Keratinocyte (primary cell): Measurements from ENCODE around the gene STARD5.

Source experiments
- CTCF ChIP-seq, 3 experiments: IDR thresholded peaks in 1 of 3; conservative IDR thresholded peaks in 1 of 3; optimal IDR thresholded peaks in 1 of 3; 2 replicates in 2 of 3; 3 replicates in 1 of 3; pipeline versions ENCODE3 to v1.5.1; 2011; ENCODE audit warnings: low read length in 3 of 3, mild to moderate bottlenecking in 3 of 3, moderate library complexity in 2 of 3, control low read depth in 1 of 3, inconsistent platforms in 1 of 3; ENCODE audit not compliant: insufficient read depth in 2 of 3; ENCODE audit errors: extremely low read depth in 1 of 3
- EZH2 ChIP-seq: IDR thresholded peaks from one replicate; pipeline ENCODE4 v1.6.1; 2012; ENCODE audit warnings: inconsistent platforms, mild to moderate bottlenecking, low read length, moderate library complexity

GRCh38 chr15:81298611-81299010 is 25.3 kb downstream of the STARD5 start:
- TF ChIP-seq CTCF (optimal IDR thresholded peaks at IDR 0.05 in 1 of 3, IDR thresholded peaks at IDR 0.05 in 1 of 3, conservative IDR thresholded peaks at IDR 0.05 in 1 of 3; ENCODE audit: extremely low read depth in 1 of 3, insufficient read depth in 2 of 3, low read length in 3 of 3) (no peak), EZH2 (no peak)
